GM12801 (cell line): ENCODE measurements around the gene ZFYVE1.

ENCODE experiments used
- CTCF ChIP-seq: IDR thresholded peaks from one replicate; pipeline ENCODE4 v1.5.1; 2011; ENCODE audit warnings: control low read depth; ENCODE audit not compliant: insufficient read length; ENCODE audit errors: extremely low read depth

ZFYVE1 gene

GRCh38 chr14:72961579-72962335 is 65.1 kb downstream of the ZFYVE1 start:
- no peak for TF ChIP-seq CTCF

DNA sequence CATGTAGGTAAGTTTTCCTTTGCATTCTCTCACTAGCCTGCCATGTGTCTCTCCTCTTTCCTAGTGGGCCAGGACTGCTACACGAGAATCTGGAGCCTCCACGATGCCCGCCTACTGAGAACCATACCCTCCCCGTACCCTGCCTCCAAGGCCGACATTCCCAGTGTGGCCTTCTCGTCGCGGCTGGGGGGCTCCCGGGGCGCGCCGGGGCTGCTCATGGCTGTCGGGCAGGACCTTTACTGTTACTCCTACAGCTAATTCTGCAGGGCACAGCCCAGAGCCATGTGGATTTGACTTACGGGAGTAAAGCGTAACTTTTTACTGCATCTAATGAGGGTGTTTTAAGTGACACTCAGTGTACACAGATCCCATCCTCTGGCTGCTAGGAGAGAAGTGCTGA is 68.4 kb downstream of the ZFYVE1 start:
- TF ChIP-seq CTCF: no peak

GRCh38 chr14:72957213-72957612 is 69.7 kb downstream of the ZFYVE1 start:
- TF ChIP-seq CTCF: no peak

GRCh38 chr14:72952171-72952570 is 74.7 kb downstream of the ZFYVE1 start:
- TF ChIP-seq CTCF: no peak

DNA sequence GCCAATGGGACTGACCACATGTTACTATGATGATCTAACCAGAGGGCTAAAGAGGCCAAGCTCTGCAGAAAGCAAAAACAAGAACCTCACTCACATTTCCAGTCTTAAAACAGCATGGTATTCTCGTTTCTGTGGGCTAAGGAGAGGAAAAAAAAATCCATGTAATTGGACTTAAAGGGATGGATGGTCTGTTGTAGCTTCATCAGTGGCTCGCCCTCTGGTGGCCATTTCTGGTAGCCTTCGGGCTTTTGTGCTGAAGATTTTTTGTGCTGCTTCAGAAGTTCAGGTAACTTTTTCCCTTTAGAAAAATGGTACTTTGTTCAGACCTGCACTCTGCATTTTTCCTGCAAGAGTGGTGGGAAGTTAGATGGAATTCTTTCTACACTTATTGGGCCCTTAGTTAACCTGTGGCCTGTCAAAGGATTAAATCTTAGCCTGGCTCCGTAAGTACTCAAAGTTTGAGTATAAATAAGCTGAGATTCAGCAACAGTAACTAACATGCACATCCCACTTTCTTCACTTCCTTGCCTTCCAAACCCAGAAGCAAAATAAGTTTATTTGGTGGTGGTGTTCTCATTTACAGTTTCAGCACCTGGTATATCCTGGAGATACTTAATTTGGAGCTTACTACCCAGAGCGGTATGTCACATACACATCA is 78.3 kb downstream of the ZFYVE1 start:
- TF ChIP-seq CTCF: no peak

GRCh38 chr14:72947366-72948160 is 79.3 kb downstream of the ZFYVE1 start:
- no peak for TF ChIP-seq CTCF

DNA sequence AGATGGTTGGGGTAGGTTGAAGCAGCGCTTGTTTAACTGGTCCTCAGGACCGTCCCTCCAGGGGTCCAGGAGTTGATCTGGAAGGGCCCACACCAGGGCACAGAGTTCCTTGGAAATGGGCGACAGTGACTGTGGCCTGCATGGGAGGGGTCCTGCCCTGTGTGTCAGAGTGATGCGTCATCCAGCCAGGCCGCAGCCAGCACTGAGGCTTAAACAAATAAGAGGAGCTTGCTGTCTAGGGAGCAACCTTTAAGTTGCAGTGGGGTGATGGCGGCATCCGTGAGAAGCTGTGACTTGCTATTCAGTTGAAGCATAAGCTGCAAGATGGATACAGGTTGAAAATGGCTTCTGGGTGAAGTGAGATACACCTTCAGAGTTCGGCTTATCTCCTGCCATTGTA is 80.4 kb downstream of the ZFYVE1 start:
- no peak for TF ChIP-seq CTCF
